ENCODE results near the gene MAN2A2.
A peak's percentile ranks its signal among the peaks of the same experiment; 100 is the strongest.

The MAN2A2 gene

DNA sequence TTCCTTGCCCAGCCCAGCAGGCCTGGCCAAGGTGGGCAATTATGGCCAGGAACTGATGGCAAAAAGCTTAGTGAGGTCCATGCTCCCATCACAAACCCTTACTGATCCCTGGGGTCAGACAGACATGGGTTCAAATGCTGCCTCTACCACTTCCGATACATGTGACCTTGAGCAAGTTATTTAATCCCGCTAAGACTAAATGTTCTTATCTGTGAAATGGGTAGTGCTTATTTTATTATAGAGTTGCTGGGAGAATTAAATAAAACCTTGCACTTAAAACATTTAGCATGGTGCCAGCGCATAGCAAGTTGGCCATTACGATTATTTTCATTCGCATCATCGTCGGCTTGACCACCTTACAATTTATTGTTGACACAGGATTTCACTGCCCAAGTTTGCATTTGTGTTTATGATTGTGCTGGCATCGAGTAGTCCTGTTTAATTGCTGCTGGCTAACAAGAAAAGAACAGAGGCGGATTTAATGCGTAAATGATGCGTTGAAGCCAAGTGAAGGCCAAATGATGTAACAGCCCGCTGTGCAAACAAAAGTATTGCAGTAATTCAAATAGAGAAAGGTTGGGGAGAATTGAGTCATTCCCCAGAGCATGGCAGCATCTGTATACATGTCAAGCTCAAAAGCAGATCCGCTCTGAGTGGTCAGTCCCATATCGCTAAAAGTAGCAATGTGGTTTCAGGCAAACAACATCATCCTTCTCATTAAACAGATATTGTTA is 42.0 kb upstream of the MAN2A2 start:
- DNase-seq (ENCODE audit: low read depth), result peak; percentile 99
- TF ChIP-seq, protein P1, sequence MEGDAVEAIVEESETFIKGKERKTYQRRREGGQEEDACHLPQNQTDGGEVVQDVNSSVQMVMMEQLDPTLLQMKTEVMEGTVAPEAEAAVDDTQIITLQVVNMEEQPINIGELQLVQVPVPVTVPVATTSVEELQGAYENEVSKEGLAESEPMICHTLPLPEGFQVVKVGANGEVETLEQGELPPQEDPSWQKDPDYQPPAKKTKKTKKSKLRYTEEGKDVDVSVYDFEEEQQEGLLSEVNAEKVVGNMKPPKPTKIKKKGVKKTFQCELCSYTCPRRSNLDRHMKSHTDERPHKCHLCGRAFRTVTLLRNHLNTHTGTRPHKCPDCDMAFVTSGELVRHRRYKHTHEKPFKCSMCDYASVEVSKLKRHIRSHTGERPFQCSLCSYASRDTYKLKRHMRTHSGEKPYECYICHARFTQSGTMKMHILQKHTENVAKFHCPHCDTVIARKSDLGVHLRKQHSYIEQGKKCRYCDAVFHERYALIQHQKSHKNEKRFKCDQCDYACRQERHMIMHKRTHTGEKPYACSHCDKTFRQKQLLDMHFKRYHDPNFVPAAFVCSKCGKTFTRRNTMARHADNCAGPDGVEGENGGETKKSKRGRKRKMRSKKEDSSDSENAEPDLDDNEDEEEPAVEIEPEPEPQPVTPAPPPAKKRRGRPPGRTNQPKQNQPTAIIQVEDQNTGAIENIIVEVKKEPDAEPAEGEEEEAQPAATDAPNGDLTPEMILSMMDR (IDR thresholded peaks at IDR 0.05; ENCODE audit: control insufficient read depth, extremely low read depth, insufficient read depth), result no peak
- H3K4me3 ChIP-seq (ENCODE audit: low read depth, low read length), result no peak overlapping the region

DNA sequence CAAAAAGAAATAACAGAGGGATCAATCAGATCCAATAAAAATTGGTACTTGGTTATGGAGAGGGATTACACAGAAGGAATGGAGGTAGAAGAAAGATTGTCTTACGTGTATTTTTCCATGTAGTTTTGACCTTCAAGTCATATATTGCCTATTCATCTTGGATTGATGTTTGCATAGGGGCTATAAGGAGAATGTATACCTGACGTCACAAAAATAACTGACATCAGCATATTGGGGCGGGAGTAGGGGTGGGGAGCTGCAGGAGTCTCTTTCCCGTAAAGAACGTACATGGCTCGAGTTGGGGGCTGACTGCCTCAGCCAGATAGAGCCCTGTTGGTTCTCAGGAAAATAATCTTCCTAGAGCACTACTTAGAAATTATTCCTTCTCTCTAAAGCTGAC is 40.6 kb upstream of the MAN2A2 start:
- DNase-seq (ENCODE audit: low read depth), result no peak
- TF ChIP-seq, protein P1 (IDR thresholded peaks at IDR 0.05; ENCODE audit: control insufficient read depth, extremely low read depth, insufficient read depth), result no peak
- H3K4me3 ChIP-seq (ENCODE audit: low read depth, low read length), result no peak overlapping the region

DNA sequence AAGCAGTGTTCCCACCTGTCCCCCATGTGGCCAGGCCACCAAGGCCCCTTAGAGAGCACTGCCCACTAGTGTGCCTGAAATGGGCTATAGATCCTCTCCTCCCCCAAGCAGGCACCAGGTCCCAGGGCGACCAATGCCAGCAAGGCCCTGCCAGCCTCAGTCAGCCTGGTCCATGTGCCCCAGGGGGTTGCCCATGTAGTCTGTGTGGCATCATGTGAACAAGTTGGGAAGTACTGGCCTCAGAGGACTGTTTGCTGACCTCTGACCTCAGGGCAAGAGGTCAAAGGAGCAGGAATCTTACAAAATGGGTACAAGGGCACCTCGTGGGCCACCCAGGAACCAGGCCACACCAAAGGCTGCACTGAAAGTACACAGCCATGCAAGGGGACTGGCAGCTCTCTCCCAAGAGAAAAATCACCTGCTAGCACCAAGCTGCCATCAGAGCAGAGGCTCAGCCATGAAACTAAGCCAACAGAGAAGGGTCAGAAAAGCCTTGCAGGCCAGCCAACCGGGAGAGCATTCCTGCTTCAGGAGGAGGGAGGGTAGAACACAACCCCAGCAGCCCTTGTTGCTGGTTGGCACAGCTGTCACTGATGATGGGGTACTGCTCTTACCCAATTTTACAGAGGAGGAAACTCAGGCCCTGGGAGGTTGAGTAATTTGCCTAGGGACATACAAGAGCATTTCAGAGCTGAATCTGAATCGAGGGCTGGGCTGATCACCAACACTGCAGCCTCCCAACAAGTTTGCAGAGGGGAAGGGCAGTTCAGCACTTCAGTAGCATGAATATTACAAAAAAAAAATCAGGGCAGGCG is 39.9 kb upstream of the MAN2A2 start:
- TF ChIP-seq, protein P1 (IDR thresholded peaks at IDR 0.05; ENCODE audit: control insufficient read depth, extremely low read depth, insufficient read depth), result no peak

DNA sequence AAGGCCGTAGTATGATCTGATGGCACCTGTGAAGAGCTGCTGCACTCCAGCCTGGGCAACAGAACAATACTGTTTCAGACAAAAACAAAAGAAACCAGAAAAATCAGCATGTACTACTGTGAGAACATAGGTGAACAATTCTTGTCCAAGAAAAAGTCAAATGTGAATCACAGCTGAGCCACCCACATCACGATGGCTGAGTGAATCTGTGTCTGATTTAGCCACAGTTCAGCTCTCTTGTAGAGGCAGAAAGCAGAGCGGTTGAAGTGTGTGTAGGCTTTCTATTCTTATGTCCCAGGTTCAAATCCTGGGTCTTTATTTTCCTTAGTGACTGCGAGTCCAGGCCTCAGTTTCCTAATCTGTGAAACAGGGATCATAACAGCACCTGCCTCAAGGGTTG is 39.1 kb upstream of the MAN2A2 start:
- DNase-seq (ENCODE audit: low read depth), result no peak
- no peak overlapping the region for H3K4me3 ChIP-seq (ENCODE audit: low read depth, low read length)
- TF ChIP-seq, protein P1 (IDR thresholded peaks at IDR 0.05; ENCODE audit: control insufficient read depth, extremely low read depth, insufficient read depth), result no peak

More for the DNA sequence above, 39.9 kb upstream of the MAN2A2 start:
- no peak overlapping the region for H3K4me3 ChIP-seq (ENCODE audit: low read depth, low read length)
- no peak for DNase-seq (ENCODE audit: low read depth)

DNA sequence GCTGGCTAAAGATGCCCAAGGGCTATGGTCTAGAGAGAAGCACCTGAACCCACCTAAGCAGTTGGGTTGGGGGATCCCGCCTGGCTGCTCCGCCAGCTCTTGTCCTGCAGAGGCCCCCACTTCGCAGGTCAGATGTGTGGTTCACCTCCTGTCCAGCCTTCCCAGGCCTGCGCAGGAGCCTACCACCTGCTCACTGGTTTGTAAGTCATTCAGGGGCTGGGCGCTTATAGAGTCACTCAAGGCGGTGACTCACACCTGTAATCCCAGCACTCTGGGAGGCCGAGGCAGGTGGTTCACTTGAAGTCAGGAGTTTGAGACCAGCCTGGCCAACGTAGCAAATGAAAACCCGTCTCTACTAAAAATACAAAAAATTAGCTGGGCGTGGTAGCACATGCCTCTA is 38.6 kb upstream of the MAN2A2 start:
- TF ChIP-seq, protein P1 (IDR thresholded peaks at IDR 0.05; ENCODE audit: control insufficient read depth, extremely low read depth, insufficient read depth), result no peak
- H3K4me3 ChIP-seq (ENCODE audit: low read depth, low read length), result no peak overlapping the region
- DNase-seq (ENCODE audit: low read depth), result no peak

DNA sequence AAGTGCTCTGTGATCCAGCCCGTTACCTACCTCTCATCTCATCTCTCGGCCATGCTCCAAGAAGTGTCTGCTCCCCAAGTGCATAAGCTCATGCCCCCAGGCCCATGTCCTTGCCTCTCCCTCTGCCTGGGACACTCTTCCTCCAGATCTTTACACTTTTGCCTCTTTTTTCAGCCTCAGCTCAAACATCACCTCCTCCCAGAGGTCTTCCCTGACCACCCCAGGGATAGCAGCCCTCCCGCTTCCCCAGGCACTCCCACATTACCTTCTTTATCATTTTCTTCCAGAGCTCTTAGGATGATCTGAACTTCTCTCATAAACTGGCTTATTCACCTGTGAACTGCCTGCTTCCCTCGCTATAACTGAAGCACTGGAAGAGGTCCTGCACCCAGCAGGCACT is 37.4 kb upstream of the MAN2A2 start:
- no peak for DNase-seq (ENCODE audit: low read depth)
- H3K4me3 ChIP-seq (ENCODE audit: low read depth, low read length), result no peak overlapping the region
- TF ChIP-seq, protein P1 (IDR thresholded peaks at IDR 0.05; ENCODE audit: control insufficient read depth, extremely low read depth, insufficient read depth), result no peak

Data from LNCaP clone FGC (cell line).